ENCODE measurements around the gene APPL2. TPM values are rescaled to one million over a fixed set of nuclear protein-coding genes. Genes with fewer than 3 reads are reported as not detected.
A peak's percentile ranks its signal among the peaks of the same experiment; 100 is the strongest.

Gene APPL2
- total RNA-seq, 1 donor from 2014 or later = 35.6 TPM

DNA sequence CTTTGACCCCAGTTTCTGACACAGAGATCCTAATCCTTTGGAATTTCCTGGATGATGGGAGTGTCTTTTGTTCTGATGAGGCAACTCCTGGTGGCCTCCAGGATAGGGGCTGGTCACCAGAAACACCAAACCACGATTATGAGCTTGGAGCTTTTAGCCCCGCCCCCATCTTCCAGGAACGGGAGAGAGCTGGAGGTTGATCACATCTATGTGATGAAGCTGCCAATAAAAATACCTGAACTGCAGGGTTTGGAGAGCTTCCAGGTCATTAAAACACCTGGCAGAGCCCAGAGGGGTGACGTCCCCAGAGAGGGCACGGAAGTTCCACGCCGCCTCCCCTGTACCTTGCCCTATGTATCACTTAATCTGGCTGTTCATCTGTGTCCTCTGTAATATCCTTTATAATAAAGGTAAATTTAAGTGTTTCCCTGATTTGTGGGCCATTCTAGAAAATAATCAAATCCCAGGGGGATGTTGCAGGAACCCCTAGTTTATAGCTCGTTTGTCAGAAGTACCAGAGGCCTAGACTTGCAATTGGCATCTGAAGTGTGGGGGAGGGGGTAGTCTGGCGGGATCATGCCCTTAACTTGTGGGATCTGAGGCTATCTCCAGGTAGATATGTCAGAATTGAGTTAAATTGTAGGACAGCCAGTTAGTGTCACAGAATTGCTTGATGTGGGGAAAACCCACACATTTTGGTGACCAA lies 21.2 kb downstream of the APPL2 start:
- no peak for TF ChIP-seq CTCF (IDR thresholded peaks at IDR 0.05; ENCODE audit: partially characterized antibody, unreplicated experiment)
- H3K4me1 Mint-ChIP-seq (ENCODE audit: low read depth, unreplicated experiment) = peaks cover 19% of the 10 kb centered on the region
- H3K4me3 Mint-ChIP-seq (ENCODE audit: unreplicated experiment) = no peak overlapping the region
- H3K36me3 Mint-ChIP-seq (ENCODE audit: unreplicated experiment) = peaks cover 5% of the 10 kb centered on the region
- H3K27ac Mint-ChIP-seq (ENCODE audit: unreplicated experiment) = no peak overlapping the region
- H3K9me3 Mint-ChIP-seq (ENCODE audit: unreplicated experiment) = no peaks in the 10 kb centered on the region
- DNase-seq = no peak
- H3K27me3 Mint-ChIP-seq (ENCODE audit: unreplicated experiment) = peaks cover 4% of the 10 kb centered on the region

- no peak for TF ChIP-seq CTCF (IDR thresholded peaks at IDR 0.05; ENCODE audit: partially characterized antibody, unreplicated experiment)
- Mint-ChIP-seq H3K4me1 (ENCODE audit: low read depth, unreplicated experiment) (peaks cover 19% of the 10 kb centered on the region), H3K36me3 (ENCODE audit: unreplicated experiment) (peaks cover 5% of the 10 kb centered on the region), H3K27me3 (ENCODE audit: unreplicated experiment) (peaks cover 4% of the 10 kb centered on the region), H3K27ac (ENCODE audit: unreplicated experiment) (no peak overlapping the region), H3K9me3 (ENCODE audit: unreplicated experiment) (no peaks in the 10 kb centered on the region), H3K4me3 (ENCODE audit: unreplicated experiment) (no peak overlapping the region)
- DNase-seq = no peak
These were observed 21.8 kb downstream of the APPL2 start for GRCh38 chr12:105214148-105214547.

- DNase-seq = no peak
- Mint-ChIP-seq H3K9me3 (ENCODE audit: unreplicated experiment) (no peaks in the 10 kb centered on the region), H3K4me1 (ENCODE audit: low read depth, unreplicated experiment) (peaks cover 17% of the 10 kb centered on the region), H3K27ac (ENCODE audit: unreplicated experiment) (peak overlapping the region; percentile 86), H3K27me3 (ENCODE audit: unreplicated experiment) (peaks cover 4% of the 10 kb centered on the region), H3K36me3 (ENCODE audit: unreplicated experiment) (peaks cover 4% of the 10 kb centered on the region), H3K4me3 (ENCODE audit: unreplicated experiment) (no peak overlapping the region)
- TF ChIP-seq CTCF (IDR thresholded peaks at IDR 0.05; ENCODE audit: partially characterized antibody, unreplicated experiment) = no peak
These were observed 23.5 kb downstream of the APPL2 start for GRCh38 chr12:105212438-105212837.

DNA sequence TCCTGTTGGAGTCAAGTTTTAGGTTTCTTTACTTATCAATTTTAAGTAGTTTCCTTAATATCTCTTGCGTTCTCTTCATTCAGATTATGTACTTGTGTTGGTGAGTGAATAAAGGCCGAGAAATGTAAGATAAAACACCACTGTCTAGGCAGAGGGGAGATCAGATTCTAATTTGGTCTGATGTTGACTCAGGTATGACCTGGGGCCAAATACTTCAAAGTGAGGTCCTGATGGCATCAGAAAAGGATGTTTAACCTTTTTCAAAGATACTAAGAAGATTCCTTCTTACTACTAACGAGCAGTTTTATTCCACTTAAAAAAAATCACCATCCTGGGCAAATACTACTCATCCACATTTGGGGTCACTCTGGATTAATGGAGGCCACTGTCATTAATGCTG lies 26.9 kb downstream of the APPL2 start:
- Mint-ChIP-seq H3K4me1 (ENCODE audit: low read depth, unreplicated experiment) (peaks cover 20% of the 10 kb centered on the region), H3K27me3 (ENCODE audit: unreplicated experiment) (peaks cover 8% of the 10 kb centered on the region), H3K4me3 (ENCODE audit: unreplicated experiment) (no peak overlapping the region), H3K36me3 (ENCODE audit: unreplicated experiment) (peaks cover 7% of the 10 kb centered on the region), H3K27ac (ENCODE audit: unreplicated experiment) (no peak overlapping the region), H3K9me3 (ENCODE audit: unreplicated experiment) (no peaks in the 10 kb centered on the region)
- no peak for TF ChIP-seq CTCF (IDR thresholded peaks at IDR 0.05; ENCODE audit: partially characterized antibody, unreplicated experiment)
- DNase-seq = no peak

DNA sequence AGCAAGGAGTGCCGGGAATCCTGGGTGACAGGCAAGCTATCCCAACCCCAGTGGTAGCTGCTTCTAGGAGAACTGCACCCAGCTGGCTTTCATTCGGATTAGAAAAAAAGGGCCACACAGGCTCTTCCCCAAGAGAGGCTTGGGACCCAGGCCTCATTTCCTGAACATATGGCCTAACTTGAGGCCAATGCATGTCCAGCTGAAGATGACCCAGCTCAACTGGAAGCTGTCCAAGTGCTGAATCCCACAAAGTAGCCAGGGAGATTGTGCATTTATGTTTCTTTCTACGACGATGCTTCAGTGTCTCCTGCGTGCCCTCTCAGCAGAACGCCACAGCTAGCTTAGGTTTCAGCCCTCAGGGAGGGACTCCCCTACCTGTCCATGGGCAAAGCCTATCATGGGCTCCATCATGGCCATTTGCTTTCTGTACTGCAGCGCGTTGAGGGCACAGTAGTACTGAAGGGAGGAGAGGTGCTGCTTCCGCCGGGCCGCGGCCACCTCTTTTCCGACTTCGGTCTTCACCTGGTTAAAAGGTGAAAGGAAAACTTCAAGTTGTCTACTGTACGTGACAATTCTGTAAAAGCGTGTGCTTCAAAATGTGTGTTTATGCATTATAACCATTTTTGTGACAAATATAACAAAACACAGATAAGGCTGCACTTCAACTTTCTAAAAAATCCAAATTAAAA lies 29.1 kb downstream of the APPL2 start:
- no peak for DNase-seq
- Mint-ChIP-seq H3K4me1 (ENCODE audit: low read depth, unreplicated experiment) (peaks cover 13% of the 10 kb centered on the region), H3K27me3 (ENCODE audit: unreplicated experiment) (peaks cover 8% of the 10 kb centered on the region), H3K4me3 (ENCODE audit: unreplicated experiment) (no peak overlapping the region), H3K9me3 (ENCODE audit: unreplicated experiment) (no peaks in the 10 kb centered on the region), H3K27ac (ENCODE audit: unreplicated experiment) (no peak overlapping the region), H3K36me3 (ENCODE audit: unreplicated experiment) (peaks cover 7% of the 10 kb centered on the region)
- no peak for TF ChIP-seq CTCF (IDR thresholded peaks at IDR 0.05; ENCODE audit: partially characterized antibody, unreplicated experiment)

Measured in glutamatergic neuron (in vitro differentiated cells).